ENCODE data around the gene PPFIA4. TPM values are rescaled to one million over a fixed set of nuclear protein-coding genes. Genes with fewer than 3 reads are reported as not detected.

The PPFIA4 gene
- total RNA-seq, 1 experiment from 2014 or later: 10.8 TPM

GRCh38 chr1:203031467-203031866 lies 5.2 kb downstream of the PPFIA4 start:
- Histone ChIP-seq H2AFZ (ENCODE audit: low read depth, low read length, poor library complexity, severe bottlenecking) (no peak overlapping the region), H4K20me1 (ENCODE audit: insufficient read depth) (no peaks in the 10 kb centered on the region), H3K36me3 (ENCODE audit: control insufficient read depth in 1 of 2, insufficient read depth in 2 of 2, low read length in 2 of 2) (no peaks in the 10 kb centered on the region), H3K4me2 (ENCODE audit: low read length) (no peak overlapping the region), H3K79me2 (ENCODE audit: insufficient read depth, low read length) (no peaks in the 10 kb centered on the region), H3K27ac (ENCODE audit: low read depth, low read length) (no peak overlapping the region), H3K4me3 (replicated peaks in 1 of 2; ENCODE audit: low read depth in 1 of 2, low read length in 2 of 2) (no peak overlapping the region), H3K4me1 (ENCODE audit: control insufficient read depth in 1 of 2, insufficient read depth in 2 of 2, low read length in 2 of 2) (peaks cover 4 to 6% of the 10 kb centered on the region in 2 experiments; a peak in 1 of 4 replicates), H3K9ac (ENCODE audit: low read length) (no peak overlapping the region), H3K9me3 (ENCODE audit: control insufficient read depth in 1 of 2, insufficient read depth in 1 of 2, low read depth in 1 of 2, low read length in 2 of 2) (no peaks in the 10 kb centered on the region), H3K27me3 (ENCODE audit: insufficient read depth, low read length) (no peaks in the 10 kb centered on the region), H3K9me2 (ENCODE audit: insufficient read depth) (no peaks in the 10 kb centered on the region)
- intact Hi-C loops (cut with micrococcal nuclease): loop anchor here (2.0 kb wide), 2 partner anchors 185 to 237 kb away; no protein-coding TSS in a partner anchor
- ChIA-PET POLR2A (no interaction called here), CTCF (interaction anchor here (2.3 to 5.8 kb wide), 2 partner anchors 184 to 237 kb away, joined by 12 to 51 read pairs; no protein-coding TSS in a partner anchor), RAD21 (ENCODE audit: low non-redundant PET in 1 of 2, low total read pairs in 2 of 2, uncharacterized antibody in 2 of 2, unreplicated experiment in 2 of 2) (no interaction called here)
- no peak for TF ChIP-seq ZFX (IDR thresholded peaks at IDR 0.05)
- TF ChIP-seq EZH2 (IDR thresholded peaks at IDR 0.05): no peak
- no peak for TF ChIP-seq ZNF274 (IDR thresholded peaks at IDR 0.05; ENCODE audit: low read depth, low read length)
- no peak for TF ChIP-seq SP1 (IDR thresholded peaks at IDR 0.05; ENCODE audit: low read depth)
- peak; percentile 30; the same call in 1 of the 2 replicates for TF ChIP-seq RAD21 (IDR thresholded peaks at IDR 0.05; ENCODE audit: low read depth)
- TF ChIP-seq SRF (IDR thresholded peaks at IDR 0.05; ENCODE audit: low read depth): no peak
- TF ChIP-seq, protein P1, sequence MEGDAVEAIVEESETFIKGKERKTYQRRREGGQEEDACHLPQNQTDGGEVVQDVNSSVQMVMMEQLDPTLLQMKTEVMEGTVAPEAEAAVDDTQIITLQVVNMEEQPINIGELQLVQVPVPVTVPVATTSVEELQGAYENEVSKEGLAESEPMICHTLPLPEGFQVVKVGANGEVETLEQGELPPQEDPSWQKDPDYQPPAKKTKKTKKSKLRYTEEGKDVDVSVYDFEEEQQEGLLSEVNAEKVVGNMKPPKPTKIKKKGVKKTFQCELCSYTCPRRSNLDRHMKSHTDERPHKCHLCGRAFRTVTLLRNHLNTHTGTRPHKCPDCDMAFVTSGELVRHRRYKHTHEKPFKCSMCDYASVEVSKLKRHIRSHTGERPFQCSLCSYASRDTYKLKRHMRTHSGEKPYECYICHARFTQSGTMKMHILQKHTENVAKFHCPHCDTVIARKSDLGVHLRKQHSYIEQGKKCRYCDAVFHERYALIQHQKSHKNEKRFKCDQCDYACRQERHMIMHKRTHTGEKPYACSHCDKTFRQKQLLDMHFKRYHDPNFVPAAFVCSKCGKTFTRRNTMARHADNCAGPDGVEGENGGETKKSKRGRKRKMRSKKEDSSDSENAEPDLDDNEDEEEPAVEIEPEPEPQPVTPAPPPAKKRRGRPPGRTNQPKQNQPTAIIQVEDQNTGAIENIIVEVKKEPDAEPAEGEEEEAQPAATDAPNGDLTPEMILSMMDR (IDR thresholded peaks at IDR 0.05 in 2 of 3, conservative IDR thresholded peaks at IDR 0.05 in 1 of 3; ENCODE audit: borderline replicate concordance in 1 of 3, insufficient read depth in 1 of 3, low read depth in 2 of 3, low read length in 2 of 3): peak; percentile 36 to 87 (median 49); a peak in 5 of 6 replicates
- TF ChIP-seq, protein P2, sequence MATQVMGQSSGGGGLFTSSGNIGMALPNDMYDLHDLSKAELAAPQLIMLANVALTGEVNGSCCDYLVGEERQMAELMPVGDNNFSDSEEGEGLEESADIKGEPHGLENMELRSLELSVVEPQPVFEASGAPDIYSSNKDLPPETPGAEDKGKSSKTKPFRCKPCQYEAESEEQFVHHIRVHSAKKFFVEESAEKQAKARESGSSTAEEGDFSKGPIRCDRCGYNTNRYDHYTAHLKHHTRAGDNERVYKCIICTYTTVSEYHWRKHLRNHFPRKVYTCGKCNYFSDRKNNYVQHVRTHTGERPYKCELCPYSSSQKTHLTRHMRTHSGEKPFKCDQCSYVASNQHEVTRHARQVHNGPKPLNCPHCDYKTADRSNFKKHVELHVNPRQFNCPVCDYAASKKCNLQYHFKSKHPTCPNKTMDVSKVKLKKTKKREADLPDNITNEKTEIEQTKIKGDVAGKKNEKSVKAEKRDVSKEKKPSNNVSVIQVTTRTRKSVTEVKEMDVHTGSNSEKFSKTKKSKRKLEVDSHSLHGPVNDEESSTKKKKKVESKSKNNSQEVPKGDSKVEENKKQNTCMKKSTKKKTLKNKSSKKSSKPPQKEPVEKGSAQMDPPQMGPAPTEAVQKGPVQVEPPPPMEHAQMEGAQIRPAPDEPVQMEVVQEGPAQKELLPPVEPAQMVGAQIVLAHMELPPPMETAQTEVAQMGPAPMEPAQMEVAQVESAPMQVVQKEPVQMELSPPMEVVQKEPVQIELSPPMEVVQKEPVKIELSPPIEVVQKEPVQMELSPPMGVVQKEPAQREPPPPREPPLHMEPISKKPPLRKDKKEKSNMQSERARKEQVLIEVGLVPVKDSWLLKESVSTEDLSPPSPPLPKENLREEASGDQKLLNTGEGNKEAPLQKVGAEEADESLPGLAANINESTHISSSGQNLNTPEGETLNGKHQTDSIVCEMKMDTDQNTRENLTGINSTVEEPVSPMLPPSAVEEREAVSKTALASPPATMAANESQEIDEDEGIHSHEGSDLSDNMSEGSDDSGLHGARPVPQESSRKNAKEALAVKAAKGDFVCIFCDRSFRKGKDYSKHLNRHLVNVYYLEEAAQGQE (IDR thresholded peaks at IDR 0.05; ENCODE audit: low read depth): no peak
- no peak for TF ChIP-seq CEBPB (IDR thresholded peaks at IDR 0.05; ENCODE audit: low read depth)
- TF ChIP-seq TCF7L2 (IDR thresholded peaks at IDR 0.05; ENCODE audit: borderline replicate concordance, extremely low read depth, insufficient read depth, insufficient read length): no peak
- TF ChIP-seq YY1 (IDR thresholded peaks at IDR 0.05; ENCODE audit: extremely low read depth, insufficient replicate concordance, low read depth, low read length): no peak
- no peak for TF ChIP-seq POLR2A (IDR thresholded peaks at IDR 0.05; ENCODE audit: borderline replicate concordance, extremely low read depth, insufficient read depth, insufficient read length)
- no peak for TF ChIP-seq EGR1 (IDR thresholded peaks at IDR 0.05; ENCODE audit: low read depth)
- no TSS peak for BruUV-seq (replicated peaks)
- ATAC-seq (no peak), DNase-seq (ENCODE audit: low read depth, low spot score) (no peak)

Data from HCT116 (cell line).